IPS DF 4.7 (cell line): Measurements from ENCODE around the gene GZMA.
"Not testable (repeated sequence)": the region's sequence is repeated elsewhere in the genome, so short reads cannot be mapped to it uniquely, and the experiment has no call there.

Experiments used
- DNase-seq: peaks from one replicate; pipeline ENCODE4 v3.0.0-alpha.2; 2013; ENCODE audit warnings: low spot score; ENCODE audit errors: extremely low read depth

Gene GZMA

GRCh38 chr5:55102348-55102747, at the start of gene GZMA:
GZMA (plus strand) TSS chr5:55102646; CDS start chr5:55102683, 37 bp downstream.
- DNase-seq: no peak

DNA sequence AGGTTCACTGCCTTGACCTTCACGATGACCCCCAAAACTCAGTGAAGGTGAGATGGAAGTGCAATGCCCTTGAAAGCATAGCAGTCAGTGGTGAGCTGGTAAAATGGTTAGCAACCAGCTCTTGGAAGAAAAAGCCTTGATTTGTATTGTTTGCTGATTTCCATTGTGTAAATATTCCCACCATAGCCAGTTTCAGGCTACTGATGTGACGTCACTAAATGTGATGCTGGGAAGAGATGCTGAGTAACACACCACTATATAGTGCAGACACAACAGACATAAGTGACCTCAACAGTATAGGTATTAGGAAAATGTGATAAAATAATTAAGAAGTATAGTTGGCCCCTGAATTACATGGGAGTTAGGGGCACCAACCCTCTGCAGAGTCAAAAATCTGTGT, 47.3 kb upstream of the GZMA start:
- DNase-seq: no peak

DNA sequence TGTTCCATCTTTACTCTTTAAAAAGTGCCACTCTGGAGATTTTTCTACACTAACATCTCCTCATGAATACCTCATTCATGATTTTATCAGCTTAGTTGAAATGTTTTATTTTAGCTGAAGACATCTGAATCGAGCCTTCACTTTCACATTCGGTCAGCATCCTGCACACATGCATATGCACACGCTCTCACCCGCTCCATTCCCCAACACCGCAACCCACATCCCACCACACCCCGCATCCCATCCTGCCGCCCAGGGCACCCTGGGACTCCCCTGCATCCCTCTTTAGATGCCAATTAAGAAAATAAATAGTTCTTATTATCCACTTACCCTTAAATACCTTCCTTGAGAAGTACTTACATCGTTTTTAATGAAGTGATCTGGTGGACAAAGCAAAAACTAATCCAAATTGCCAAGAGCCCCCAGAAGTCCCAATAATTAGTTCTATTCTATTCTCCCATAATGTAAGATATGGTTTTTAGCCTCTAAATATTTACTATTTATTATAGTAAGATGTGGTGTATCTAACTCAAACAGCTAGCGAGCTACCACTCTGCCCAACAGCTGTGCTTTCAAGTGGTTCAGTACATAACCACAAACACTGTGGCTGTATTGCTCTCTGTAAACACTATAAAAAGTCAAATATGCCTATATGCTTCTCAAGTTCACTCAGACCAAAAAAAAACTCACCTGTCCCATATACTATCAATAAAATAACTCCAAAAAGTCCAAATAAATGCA, 40.2 kb upstream of the GZMA start:
- no peak for DNase-seq

DNA sequence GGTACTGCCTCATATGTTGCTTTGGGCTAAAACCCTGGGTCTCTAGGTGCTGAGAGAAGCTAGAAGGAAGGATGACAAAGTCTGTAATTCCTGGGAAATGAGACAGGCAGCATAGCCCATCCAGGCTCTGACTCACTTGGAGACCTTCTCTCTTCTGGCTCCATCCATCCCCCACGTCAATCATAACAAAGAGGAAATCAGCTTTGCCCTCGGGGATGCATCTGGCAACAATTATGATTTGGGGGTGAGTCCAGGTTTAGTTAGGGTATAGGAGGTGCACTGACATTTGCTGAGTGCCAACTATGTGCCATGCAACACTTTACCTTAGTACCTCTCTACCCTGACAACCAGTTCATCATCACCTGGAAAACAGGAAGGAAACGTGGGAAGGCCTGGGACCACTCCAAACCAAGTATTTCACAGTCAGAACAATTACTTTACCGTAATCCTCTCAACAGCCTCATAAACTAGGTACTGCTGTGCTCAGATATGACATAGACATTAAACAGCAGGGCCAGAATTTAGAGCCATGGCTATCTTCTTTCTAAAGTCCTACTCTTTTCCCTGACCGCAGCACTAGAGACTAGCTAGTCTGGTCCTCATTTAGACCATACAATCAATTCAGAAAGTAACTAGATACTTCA, 39.1 kb upstream of the GZMA start:
- no peak for DNase-seq

DNA sequence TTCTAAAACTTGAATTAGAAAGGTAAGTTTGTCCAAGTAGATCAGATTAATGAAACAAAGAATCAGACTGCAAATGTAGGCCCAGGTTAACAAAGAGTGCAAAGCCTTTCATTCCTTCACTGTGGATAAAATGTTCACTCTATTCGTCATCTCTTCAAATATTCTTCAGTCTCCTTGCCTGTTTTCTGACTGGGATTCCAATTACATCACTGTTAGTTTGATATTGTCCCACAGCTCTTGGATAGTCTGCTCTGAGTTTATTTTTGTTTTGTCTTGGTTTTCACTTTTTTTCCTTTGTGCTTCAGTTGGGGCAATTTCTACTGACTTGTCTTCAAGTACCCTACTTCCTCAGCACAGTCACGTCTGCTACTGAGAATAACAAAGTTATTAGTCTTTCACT, 38.5 kb upstream of the GZMA start:
- DNase-seq: no peak

- DNase-seq: no peak
These were observed 37.9 kb upstream of the GZMA start for GRCh38 chr5:55064523-55064922.

DNA sequence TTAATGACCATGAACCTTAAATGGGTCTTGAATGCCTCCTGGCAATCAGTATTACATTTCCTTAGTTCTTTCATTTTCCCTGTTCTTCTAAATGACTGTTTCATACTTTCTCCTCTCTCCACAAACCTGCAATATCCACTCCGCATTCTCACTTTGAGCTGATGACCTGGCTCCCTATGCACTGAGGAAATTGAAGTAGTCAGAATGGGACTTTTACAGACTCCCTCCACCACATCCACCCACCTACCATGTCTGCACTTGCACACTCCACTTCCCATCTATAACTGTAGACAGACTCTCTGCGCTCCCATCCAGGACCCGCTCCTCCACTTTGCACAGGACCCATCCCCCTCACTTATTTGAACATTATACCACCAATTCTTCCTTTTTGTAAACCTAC, 36.2 kb upstream of the GZMA start:
- DNase-seq: no peak

GRCh38 chr5:55070968-55071367, 31.5 kb upstream of the GZMA start:
- DNase-seq: no peak

DNA sequence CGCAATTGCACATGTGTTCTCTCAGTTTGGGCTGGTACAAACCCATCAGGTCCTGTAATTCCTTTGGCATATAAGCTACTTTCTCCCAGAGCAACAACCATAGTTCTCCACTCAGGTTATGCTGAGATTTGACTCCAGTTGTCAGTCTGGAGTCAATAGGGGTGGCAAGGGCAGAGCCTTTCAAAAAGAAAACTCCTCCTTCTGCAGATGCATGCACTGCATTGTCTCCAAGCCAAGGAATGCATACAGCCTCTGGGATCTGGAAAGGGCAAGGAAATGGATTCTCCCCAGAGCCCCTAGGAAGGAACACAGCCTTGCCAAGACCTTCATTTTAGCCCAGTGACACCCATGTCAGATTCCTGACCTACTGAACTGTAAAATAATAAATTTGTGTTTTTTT, 31.0 kb upstream of the GZMA start:
- DNase-seq: no peak

GRCh38 chr5:55072666-55073065, 29.8 kb upstream of the GZMA start:
- DNase-seq: no peak

GRCh38 chr5:55073211-55073610, 29.2 kb upstream of the GZMA start:
- no peak for DNase-seq

DNA sequence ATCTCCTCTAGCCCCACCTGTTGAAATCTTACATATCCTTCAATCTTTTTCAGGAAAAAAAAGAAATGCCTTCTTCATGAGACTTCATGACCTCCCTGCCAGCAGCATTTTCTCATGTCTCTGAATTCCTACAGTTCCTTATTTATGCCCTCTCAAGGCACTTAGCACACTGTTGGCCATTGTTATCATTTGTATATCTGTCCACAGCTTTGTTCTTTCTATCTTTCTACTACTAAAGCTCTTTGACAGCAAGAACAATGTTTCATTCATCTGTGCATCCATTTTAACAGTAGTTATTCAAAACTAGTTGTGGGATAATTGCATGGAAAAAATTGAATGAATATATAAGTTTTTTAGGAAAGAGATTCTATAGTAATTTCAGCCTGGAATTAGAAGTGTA, 20.9 kb upstream of the GZMA start:
- no peak for DNase-seq

DNA sequence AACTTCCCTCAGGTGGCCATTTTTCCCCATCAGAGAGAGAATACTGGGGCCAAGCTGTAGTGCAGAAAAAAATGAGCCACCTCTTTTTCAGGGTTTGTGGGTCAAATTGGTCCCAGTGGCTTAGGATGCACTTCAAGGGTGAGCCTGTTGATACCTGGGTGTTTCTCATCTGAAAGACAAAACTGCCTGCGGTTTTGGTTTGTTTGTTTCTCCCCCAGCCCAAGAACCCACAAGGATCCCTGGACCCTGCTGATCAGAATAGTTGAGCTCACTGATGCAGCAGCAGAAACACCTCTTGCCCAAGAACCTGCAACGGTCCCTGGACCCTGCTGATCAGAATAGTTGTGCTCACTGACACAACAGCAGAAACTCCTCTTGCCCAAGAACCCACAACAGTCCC, 13.1 kb upstream of the GZMA start:
- DNase-seq: not testable (repeated sequence)

- DNase-seq: not testable (repeated sequence)
These were observed 11.4 kb upstream of the GZMA start for GRCh38 chr5:55091011-55091410.

DNA sequence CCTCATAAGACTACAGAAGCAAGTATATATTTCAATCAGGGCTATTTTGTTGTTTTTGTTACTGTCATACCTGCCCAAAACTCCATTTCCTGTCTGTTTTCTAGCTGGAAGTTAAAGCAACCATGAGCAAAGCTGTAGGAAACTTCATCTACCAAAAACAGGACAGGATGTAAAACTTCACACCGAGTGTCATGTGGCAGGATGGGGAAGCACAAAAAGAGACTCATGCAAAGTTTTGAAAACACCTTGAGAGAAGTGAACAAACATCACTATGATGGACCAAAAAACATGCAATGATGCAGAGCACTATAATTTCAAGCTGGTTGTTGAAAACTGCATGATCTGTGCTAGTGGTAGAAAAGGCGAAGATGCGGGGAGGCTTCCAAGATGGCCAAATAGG, 6.3 kb upstream of the GZMA start:
- no peak for DNase-seq

- DNase-seq: no peak
These were observed 5.6 kb upstream of the GZMA start for GRCh38 chr5:55096861-55097260.

- DNase-seq: not testable (repeated sequence)
These were observed 1.3 kb upstream of the GZMA start for GRCh38 chr5:55101148-55101547.

GRCh38 chr5:55101556-55102276, 730 bp upstream of the GZMA start:
- no peak for DNase-seq

DNA sequence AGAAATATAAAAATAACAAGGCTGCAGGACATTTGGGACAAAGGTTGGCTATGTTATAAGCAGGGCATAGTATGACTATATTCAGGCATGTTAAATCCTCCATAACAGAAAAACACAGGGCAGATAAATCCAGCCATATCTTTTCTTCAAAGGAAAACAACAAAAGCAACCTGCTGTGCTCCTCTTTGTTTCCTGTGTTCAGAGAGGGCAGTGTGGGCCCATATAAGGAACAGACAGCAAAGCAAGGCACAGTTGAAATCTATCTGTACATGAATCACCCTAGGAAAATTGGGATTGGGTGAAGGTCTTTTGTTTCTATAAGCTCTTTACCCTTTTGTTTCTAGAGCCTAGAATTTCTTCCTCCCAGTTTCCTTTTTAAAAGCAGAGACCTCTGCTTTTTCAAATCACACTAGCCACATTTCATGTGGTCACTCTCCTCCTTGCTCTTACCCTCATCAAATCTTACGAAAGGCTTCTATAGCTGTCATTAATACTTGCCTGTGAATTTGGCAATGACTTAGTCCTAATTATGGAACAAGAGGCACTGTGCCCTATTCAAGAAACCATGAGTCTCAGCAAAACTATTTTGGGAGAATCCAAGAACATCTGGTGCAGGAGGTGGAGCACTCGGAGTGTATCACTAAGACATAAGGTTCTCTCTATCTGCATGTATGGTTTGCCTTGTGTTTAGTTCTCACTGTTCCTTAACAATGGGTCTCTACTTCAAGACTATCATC, 1.8 kb downstream of the GZMA start:
- DNase-seq: no peak

- no peak for DNase-seq
These were observed 2.7 kb downstream of the GZMA start for GRCh38 chr5:55104946-55105701.

DNA sequence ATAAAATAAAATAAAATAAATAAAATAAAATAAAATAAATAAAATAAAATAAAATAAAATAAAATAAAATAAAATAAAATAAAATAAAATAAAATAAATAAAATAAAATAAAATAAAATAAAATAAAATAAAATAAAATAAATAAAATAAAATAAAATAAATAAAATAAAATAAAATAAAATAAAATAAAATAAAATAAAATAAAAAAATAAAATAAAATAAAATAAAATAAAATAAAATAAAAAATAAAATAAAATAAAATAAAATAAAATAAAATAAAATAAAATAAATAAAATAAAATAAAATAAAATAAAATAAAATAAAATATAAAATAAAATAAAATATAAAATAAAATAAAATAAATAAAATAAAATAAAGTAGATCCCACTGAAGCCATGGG, 3.5 kb downstream of the GZMA start:
- DNase-seq: not testable (repeated sequence)
